DMS 273 (cell line): ENCODE results near the gene MXRA8.
"Not testable (repeated sequence)": the region's sequence is repeated elsewhere in the genome, so short reads cannot be mapped to it uniquely, and the experiment has no call there.

Experiments used
- DNase-seq: peaks from one replicate; lab custom pipeline; 2025; ENCODE audit not compliant: unreplicated experiment; lab: John Stamatoyannopoulos, UW

The MXRA8 gene

GRCh38 chr1:1393428-1393827, 35.1 kb upstream of the MXRA8 start:
- DNase-seq, result no peak

GRCh38 chr1:1393014-1393413, 34.7 kb upstream of the MXRA8 start:
- DNase-seq, result no peak

- DNase-seq, result no peak
Measured at GRCh38 chr1:1391225-1391624, 32.9 kb upstream of the MXRA8 start.

DNA sequence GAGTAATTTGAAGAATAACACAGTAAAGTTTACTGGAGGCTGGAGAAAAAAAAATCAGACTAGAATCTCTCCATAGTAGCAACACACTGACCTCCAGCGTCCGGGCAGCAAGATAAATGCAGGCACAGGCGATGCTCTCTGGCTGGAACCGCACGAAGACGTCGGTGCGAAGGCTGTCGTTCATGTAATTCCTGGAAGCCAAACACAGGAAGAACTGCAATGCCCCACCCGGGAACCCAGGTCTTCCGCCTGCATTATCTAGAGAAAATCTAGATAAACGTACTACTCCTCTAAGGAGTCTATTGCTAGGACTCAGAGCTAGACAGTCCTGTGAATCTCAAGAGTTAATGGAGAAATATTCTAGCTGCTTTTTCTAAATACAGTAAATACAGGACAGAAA, 32.3 kb upstream of the MXRA8 start:
- no peak for DNase-seq

DNA sequence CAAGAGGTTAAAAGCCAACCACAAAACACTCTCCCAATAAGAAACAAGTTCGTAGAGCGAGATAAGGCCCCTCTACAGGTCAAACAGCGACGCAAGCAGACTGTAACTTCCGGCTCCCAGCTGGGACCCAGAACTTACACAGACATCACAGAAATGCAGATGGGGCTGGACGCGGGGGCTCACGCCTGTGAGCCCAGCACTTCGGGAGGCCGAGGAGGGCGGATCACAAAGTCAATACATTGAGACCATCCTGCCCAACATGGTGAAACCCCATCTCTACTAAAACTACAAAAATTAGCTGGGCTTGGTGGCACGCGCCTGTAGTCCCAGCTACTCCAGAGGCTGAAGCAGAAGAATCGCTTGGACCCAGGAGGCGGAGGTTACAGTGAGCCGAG, 29.7 kb upstream of the MXRA8 start:
- no peak for DNase-seq

DNA sequence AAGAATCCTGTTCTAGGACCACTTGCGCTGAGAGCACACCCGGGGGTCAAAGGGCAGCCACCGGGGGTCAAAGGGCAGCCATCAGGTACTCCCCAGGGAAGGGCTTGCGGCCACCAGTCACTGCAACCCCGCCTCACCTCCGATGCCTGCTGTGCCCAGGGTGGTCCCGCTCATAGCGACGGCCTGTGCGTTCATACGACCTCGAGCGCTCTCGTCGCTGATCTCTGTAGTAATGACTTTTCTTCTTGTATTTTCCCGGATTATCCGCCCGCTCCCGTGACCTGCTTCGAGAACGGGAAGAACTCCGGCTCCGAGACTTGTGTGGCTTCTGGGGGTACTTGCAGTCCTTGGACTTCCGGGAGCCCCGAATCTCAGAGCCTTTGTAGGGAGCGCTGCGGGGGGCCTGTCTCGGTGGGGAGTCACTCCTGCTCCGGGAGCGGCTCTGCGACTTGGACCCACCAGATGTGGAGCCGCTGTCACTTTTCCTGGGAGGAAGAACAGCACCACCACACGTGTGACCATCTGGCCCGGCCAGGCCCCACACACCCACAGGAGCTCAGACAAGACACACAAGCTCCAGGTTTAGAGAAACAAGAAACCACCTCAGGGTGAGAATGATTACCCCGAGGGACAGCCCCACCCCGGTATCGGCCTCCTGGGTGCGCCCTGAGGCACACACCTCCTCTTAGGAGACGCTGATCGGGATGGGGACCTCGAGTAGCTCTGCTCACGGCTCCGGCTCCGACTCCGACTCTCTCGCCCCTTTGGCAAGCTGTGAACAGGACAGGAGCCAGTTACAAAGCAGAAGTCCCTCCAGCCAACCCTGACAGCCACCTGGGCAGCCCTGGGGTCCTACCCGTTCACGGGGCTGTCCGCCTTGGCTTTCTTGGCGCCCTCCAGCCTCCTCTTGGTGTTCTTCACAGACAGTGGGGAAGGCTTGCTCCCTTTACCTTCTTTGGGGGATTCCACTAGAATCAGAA, 29.0 kb upstream of the MXRA8 start:
- DNase-seq, result no peak

DNA sequence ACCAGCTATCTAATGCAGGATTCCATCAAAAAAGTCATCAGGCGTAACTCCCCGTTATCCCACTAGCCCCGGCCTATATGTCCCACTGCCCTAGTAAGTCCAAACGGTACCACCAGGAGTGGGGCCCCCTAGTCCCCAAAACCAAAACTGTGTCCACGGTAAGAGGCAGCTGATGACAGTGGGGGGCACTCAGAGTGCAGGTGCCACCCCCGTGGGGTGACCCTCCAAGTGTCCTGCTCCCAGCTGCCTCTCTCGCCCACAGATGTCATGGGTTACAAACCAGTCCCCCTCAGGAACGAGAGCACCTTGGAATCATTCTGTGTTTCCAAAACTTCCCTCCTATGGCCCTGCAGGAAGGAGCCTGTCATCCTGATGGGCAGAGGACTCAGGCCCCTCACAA, 27.6 kb upstream of the MXRA8 start:
- DNase-seq, result no peak

GRCh38 chr1:1385339-1385738, 27.0 kb upstream of the MXRA8 start:
- DNase-seq, result not testable (repeated sequence)

- no peak for DNase-seq
Measured at GRCh38 chr1:1381294-1381693, 22.9 kb upstream of the MXRA8 start.

- no peak for DNase-seq
Measured at GRCh38 chr1:1380860-1381259, 22.5 kb upstream of the MXRA8 start.

GRCh38 chr1:1377540-1378205, 19.3 kb upstream of the MXRA8 start:
- no peak for DNase-seq

- DNase-seq, result no peak
Measured at GRCh38 chr1:1376551-1377226, 18.3 kb upstream of the MXRA8 start.

- peak; percentile 100 for DNase-seq
Measured at GRCh38 chr1:1374929-1375662, 16.7 kb upstream of the MXRA8 start, which contains the start of gene AURKAIP1. AURKAIP1 (minus strand) TSS chr1:1375207; CDS start chr1:1374756, 451 bp downstream.

- no peak for DNase-seq
Measured at GRCh38 chr1:1374589-1374928, 16.2 kb upstream of the MXRA8 start.

DNA sequence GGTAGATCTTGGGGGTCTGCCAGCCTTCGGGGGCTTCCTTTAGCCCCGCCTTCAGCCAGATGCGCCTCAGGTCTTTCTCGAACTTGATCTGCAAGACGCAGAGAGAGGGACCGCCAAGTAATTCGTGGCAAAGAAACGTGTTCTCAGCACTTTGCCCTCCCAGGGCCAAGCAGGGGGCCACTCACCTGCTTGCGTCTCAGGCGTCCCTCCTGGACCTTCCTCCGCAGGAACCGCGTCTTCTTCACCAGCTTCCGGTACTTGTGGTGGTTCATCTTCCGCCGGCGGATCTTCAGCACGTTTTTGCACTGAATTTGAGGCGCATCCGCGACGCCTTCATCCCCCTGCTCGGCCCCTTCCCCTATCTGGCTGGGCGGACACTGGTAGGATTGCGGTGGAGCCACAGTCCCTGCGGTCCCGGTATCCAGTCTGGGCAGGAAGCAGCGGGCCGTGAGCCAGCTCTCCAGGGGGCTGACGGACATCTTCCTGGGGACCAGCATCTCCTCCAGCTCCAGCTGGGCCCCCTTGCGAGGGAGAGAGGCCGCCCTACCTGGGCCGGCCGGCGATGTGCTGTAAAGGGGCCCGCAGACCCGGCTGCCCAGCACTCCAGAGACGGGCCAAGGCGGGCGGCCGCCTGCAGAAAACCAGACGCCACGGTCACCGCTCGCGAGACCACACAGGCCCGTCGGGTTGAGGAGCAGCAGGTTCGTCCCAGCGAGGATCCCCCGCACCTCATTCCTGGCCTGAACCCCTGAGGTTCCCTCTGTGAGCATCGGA, 15.6 kb upstream of the MXRA8 start:
- DNase-seq, result no peak

- DNase-seq, result no peak
Measured at GRCh38 chr1:1373051-1373814, 14.9 kb upstream of the MXRA8 start.

DNA sequence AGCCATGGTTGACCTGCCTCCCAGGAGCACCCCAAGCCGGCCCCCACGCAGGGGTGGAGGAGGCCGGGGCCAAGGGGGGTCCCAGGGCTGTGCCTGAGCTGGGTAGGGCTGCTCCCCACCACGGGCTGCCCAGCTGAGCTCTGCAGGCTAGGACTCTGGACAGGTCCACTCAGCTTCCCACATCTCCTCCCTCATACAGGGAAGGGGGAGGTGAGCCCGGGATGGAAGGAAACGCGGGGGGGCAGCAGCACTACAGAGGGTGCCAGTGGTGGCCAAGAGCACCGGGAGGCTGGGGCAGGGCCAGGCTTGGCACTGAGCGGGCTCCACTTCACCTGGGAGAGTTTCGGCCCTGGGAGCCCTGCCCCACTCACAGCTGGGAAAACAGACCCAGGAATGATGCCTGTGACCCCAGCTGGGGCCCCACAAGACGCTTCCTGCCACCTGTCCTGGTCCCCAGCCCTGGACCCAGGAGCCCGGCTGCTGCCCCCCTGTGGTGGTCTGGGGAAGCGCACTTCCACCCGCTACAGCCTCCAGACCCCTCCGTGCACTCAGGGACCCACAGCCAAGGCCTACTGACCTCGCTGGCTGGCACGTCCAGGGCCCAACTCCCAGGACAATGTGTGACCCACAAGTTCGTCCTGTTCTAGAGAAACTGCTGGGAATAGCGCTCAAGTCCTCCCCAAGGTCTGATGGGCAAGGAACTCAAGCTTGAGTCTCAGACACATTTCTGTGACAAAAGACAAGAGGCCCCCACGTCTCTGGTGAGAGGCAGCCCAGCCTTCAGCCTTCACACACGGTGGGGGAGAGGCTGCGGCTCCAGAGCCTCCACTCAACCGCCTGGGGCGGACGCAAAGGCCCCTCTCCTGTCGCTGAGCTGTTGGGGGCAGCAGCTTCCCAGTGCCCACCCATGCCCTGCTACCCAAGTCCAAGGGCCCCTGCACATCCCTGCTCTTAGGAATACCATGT, 13.7 kb upstream of the MXRA8 start:
- peak; percentile 79 for DNase-seq

DNA sequence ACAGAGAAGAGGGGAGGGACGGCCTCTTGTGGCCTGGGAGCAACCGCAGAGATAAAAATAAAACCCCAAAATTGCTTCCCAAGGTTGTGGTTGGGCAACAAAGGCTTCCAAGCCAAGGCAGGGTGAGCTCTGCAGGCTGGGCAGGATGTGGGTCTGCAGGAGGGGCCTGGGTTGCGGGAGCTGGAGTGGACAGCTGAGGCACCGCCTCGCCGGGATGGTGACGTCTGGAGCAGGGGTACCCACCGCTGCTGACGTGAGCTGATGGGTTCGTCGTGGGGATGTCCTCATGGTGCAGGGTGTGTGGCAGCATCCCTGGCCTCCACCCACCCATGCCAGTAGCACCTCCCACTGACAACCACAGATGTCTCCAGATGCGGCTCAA, 13.0 kb upstream of the MXRA8 start:
- DNase-seq, result no peak
